Right cardiac atrium (tissue), 5 donors: Measurements from ENCODE around the gene TF. TPM values are rescaled to one million over a fixed set of nuclear protein-coding genes. Genes with fewer than 3 reads are reported as not detected.

Source experiments
- ATAC-seq, 2 donors: fragments of 200-7000 bp; cut with Tn5 transposase; one replicate each; pipeline versions ENCODE4 v1.8.0 to v1.9.1; 2020; ENCODE audit warnings: moderate library complexity in 2 of 2, mild to moderate bottlenecking in 1 of 2
- DNase-seq, 3 donors: peaks; one replicate each; pipeline ENCODE4 v3.0.0-alpha.2; 2020
- H3K27ac ChIP-seq: one replicate; pipeline ENCODE4 v1.5.1; 2013; ENCODE audit warnings: mild to moderate bottlenecking, low read length, control low read depth, moderate library complexity
- H3K27me3 ChIP-seq: one replicate; pipeline ENCODE4 v1.6.1; 2013; ENCODE audit not compliant: control insufficient read depth, insufficient read depth
- H3K4me1 ChIP-seq: one replicate; pipeline ENCODE4 v1.6.1; 2013; ENCODE audit warnings: low read length; ENCODE audit not compliant: control insufficient read depth, insufficient read depth
- H3K4me3 ChIP-seq: one replicate; pipeline ENCODE4 v1.5.1; 2013; ENCODE audit warnings: low read length, control low read depth
- H3K9me3 ChIP-seq: one replicate; pipeline ENCODE4 v1.6.1; 2013; ENCODE audit warnings: low read length; ENCODE audit not compliant: control insufficient read depth
- WGBS: extraction: QIAGEN DNeasy Blood & Tissue Kit; methylation state at CpG from one replicate; pipeline ENCODE4 v1.1.7; 2013; 5-methylcytosine and 5-hydroxymethylcytosine counted together
- intact Hi-C, 4 donors: fragments of 100-400 bp; cut with DNase I; formaldehyde crosslinking; loops; one replicate each; pipeline versions ENCODE4 v1.11.0 to v1.14.0; 2022 to 2023
- polyA plus RNA-seq: library from polyadenylated mRNA; stranded (reverse); fragments of 200-250 nt; gene quantifications from one replicate; pipeline ENCODE4 v1.2.3, GENCODE V29; 2013
- total RNA-seq, 4 donors: library from RNA; stranded (reverse); fragmentation: NEBNext Ultra II Directional; extraction: Animal tissue kit (Norgen Biotek cat#: 25700); gene quantifications; one replicate each; pipeline ENCODE4 v1.2.1, GENCODE V29; 2021
- donor health status: healthy with polysubstance abuse.
- donor health status: DM: no; HTN: yes; CAD: no.
- donor health status: DM: no; HTN: no; CAD: no.
- donor health status: DM: no; HTN: yes; CAD: no; lungs with severe emphysema.
- donor health status: DM: yes; HTN: yes; CAD: no.

The TF gene
- total and polyA plus RNA-seq, 5 donors, result 2.1 to 18.3 (median 4.0) TPM

GRCh38 chr3:133838296-133838789 is 92.2 kb downstream of the TF start:
- no peak overlapping the region for H3K4me3 ChIP-seq
- ATAC-seq, result no peak
- H3K4me1 ChIP-seq, result no peaks in the 10 kb centered on the region
- WGBS, result 89% methylated on average over 4 of the region's 4 CpGs
- H3K9me3 ChIP-seq, result no peaks in the 10 kb centered on the region
- intact Hi-C loops, result no loop called here
- DNase-seq, result no peak
- H3K27me3 ChIP-seq, result no peaks in the 10 kb centered on the region
- H3K27ac ChIP-seq, result no peak overlapping the region

GRCh38 chr3:133838916-133839800 is 93.0 kb downstream of the TF start:
- DNase-seq (no peak), ATAC-seq (no peak)
- Histone ChIP-seq H3K9me3 (no peaks in the 10 kb centered on the region), H3K27ac (no peak overlapping the region), H3K27me3 (no peaks in the 10 kb centered on the region), H3K4me3 (no peak overlapping the region), H3K4me1 (no peaks in the 10 kb centered on the region)
- 83% methylated on average over 12 of the region's 12 CpGs for WGBS
- intact Hi-C loops, result no loop called here

- H3K27ac ChIP-seq, result no peak overlapping the region
- no peak overlapping the region for H3K4me3 ChIP-seq
- DNase-seq (no peak), ATAC-seq (no peak)
- no peaks in the 10 kb centered on the region for H3K27me3 ChIP-seq
- WGBS, result 93% methylated on average over 9 of the region's 9 CpGs
- intact Hi-C loops, result no loop called here
- H3K4me1 ChIP-seq, result no peaks in the 10 kb centered on the region
- no peaks in the 10 kb centered on the region for H3K9me3 ChIP-seq
These were observed 94.0 kb downstream of the TF start for GRCh38 chr3:133840055-133840737.

GRCh38 chr3:133840767-133841166 is 94.6 kb downstream of the TF start:
- no peak overlapping the region for H3K4me3 ChIP-seq
- no peaks in the 10 kb centered on the region for H3K9me3 ChIP-seq
- no peak for ATAC-seq
- H3K27me3 ChIP-seq, result no peaks in the 10 kb centered on the region
- no peak for DNase-seq
- no peak overlapping the region for H3K27ac ChIP-seq
- intact Hi-C loops, result no loop called here
- H3K4me1 ChIP-seq, result no peaks in the 10 kb centered on the region
- WGBS, result 82% methylated on average over 6 of the region's 6 CpGs

GRCh38 chr3:133841196-133841595 is 95.0 kb downstream of the TF start:
- ATAC-seq, result no peak
- intact Hi-C loops, result no loop called here
- H3K27ac ChIP-seq, result no peak overlapping the region

GRCh38 chr3:133842158-133842557 is 96.0 kb downstream of the TF start:
- intact Hi-C loops, result no loop called here
- DNase-seq (no peak), ATAC-seq (no peak)
- H3K27me3 ChIP-seq, result no peaks in the 10 kb centered on the region
- WGBS, result 84% methylated on average over 4 of the region's 4 CpGs
- no peak overlapping the region for H3K27ac ChIP-seq
- H3K9me3 ChIP-seq, result no peaks in the 10 kb centered on the region
- H3K4me3 ChIP-seq, result no peak overlapping the region
- H3K4me1 ChIP-seq, result no peaks in the 10 kb centered on the region

More at GRCh38 chr3:133841196-133841595, 95.0 kb downstream of the TF start:
- no peak for DNase-seq
- WGBS, result 93% methylated on average over 8 of the region's 8 CpGs
- Histone ChIP-seq H3K4me3 (no peak overlapping the region), H3K9me3 (no peaks in the 10 kb centered on the region), H3K4me1 (no peaks in the 10 kb centered on the region), H3K27me3 (no peaks in the 10 kb centered on the region)

GRCh38 chr3:133843634-133844033 is 97.4 kb downstream of the TF start:
- Histone ChIP-seq H3K9me3 (no peaks in the 10 kb centered on the region), H3K4me3 (no peak overlapping the region), H3K4me1 (no peaks in the 10 kb centered on the region), H3K27me3 (no peaks in the 10 kb centered on the region), H3K27ac (no peak overlapping the region)
- DNase-seq (no peak), ATAC-seq (peak in 1 of 2 donors; percentile 52)
- intact Hi-C loops, result no loop called here
- 63% methylated on average over 7 of the region's 7 CpGs for WGBS

GRCh38 chr3:133845127-133845526 is 98.9 kb downstream of the TF start:
- ATAC-seq (no peak), DNase-seq (no peak)
- H3K9me3 ChIP-seq, result no peaks in the 10 kb centered on the region
- 93% methylated on average over 4 of the region's 4 CpGs for WGBS
- H3K4me1 ChIP-seq, result no peaks in the 10 kb centered on the region
- no peaks in the 10 kb centered on the region for H3K27me3 ChIP-seq
- intact Hi-C loops, result no loop called here
- no peak overlapping the region for H3K4me3 ChIP-seq
- no peak overlapping the region for H3K27ac ChIP-seq

Other genes with a start within 250 kb of the TF start
- gene CDV3, start 172.7 kb upstream of the TF start, total RNA-seq, result 100 to 1,000 TPM; 107 to 145 (median 125) TPM
- gene CDV3, start 172.7 kb upstream of the TF start, polyA plus RNA-seq, result 40.2 TPM
- 10 to 100 TPM; 10.5 to 12.7 (median 12.4) TPM for gene TOPBP1, start 84.5 kb upstream of the TF start, total RNA-seq
- 5.4 TPM for gene TOPBP1, start 84.5 kb upstream of the TF start, polyA plus RNA-seq
- gene SRPRB, start 59.4 kb downstream of the TF start, total RNA-seq, result 10 to 100 TPM; 25.8 to 47.6 (median 33.6) TPM
- gene SRPRB, start 59.4 kb downstream of the TF start, polyA plus RNA-seq, result 16.2 TPM
- gene RAB6B, start 149.5 kb downstream of the TF start, total RNA-seq, result 10 to 100 TPM; 27.2 to 48.1 (median 36.1) TPM
- gene RAB6B, start 149.5 kb downstream of the TF start, polyA plus RNA-seq, result 23.6 TPM